HepG2 (cell line): ENCODE results near the gene MXRA7. TPM values are rescaled to one million over a fixed set of nuclear protein-coding genes. Genes with fewer than 3 reads are reported as not detected.

Experiments
- CREB3 ChIP-seq: sonication (generic); formaldehyde crosslinking; IDR thresholded peaks from 2 replicates; pipeline ENCODE4 v1.5.0; 2020; ENCODE audit warnings: missing genetic modification reagents
- DZIP1 ChIP-seq: sonication (generic); formaldehyde crosslinking; IDR thresholded peaks from 2 replicates; pipeline ENCODE4 v1.5.0; 2020; ENCODE audit warnings: mild to moderate bottlenecking, missing genetic modification reagents
- E2F5 ChIP-seq: sonication (generic); formaldehyde crosslinking; conservative IDR thresholded peaks from 2 replicates; pipeline ENCODE4 v1.4.0; 2020; ENCODE audit warnings: missing genetic modification reagents
- GPN1 ChIP-seq: sonication (generic); formaldehyde crosslinking; IDR thresholded peaks from 2 replicates; pipeline ENCODE4 v1.5.1; 2020; ENCODE audit warnings: missing genetic modification reagents, borderline replicate concordance
- HINFP ChIP-seq: sonication (generic); formaldehyde crosslinking; IDR thresholded peaks from 2 replicates; pipeline ENCODE4 v1.4.0; 2020; ENCODE audit warnings: low read depth, mild to moderate bottlenecking, missing genetic modification reagents
- IRF2 ChIP-seq: IDR thresholded peaks from 2 replicates; pipeline ENCODE4 v1.6.1; 2018; ENCODE audit warnings: missing genetic modification reagents, missing compliant biosample characterization
- KAT7 ChIP-seq: IDR thresholded peaks from 2 replicates; pipeline ENCODE4 v1.6.1; 2018; ENCODE audit warnings: borderline replicate concordance, missing compliant biosample characterization
- MAFK ChIP-seq, 2 experiments: IDR thresholded peaks in 1 of 2; conservative IDR thresholded peaks in 1 of 2; 2 replicates each; pipeline ENCODE4 v1.6.1; 2011; ENCODE audit warnings: improper control_type of control experiment in 2 of 2, low read length in 2 of 2
- MEIS2 ChIP-seq: sonication (generic); formaldehyde crosslinking; IDR thresholded peaks from 2 replicates; pipeline ENCODE4 v1.9.0; 2021; ENCODE audit warnings: mild to moderate bottlenecking, missing genetic modification reagents
- MYNN ChIP-seq: sonication (generic); formaldehyde crosslinking; IDR thresholded peaks from 2 replicates; pipeline ENCODE4 v1.4.0; 2020; ENCODE audit warnings: mild to moderate bottlenecking, low read depth, missing genetic modification reagents
- PBX3 ChIP-seq: sonication (generic); formaldehyde crosslinking; IDR thresholded peaks from 2 replicates; pipeline ENCODE4 v1.8.1; 2023; ENCODE audit warnings: missing genetic modification reagents, inconsistent platforms, borderline replicate concordance
- POLR2A ChIP-seq, 2 experiments: IDR thresholded peaks; 2 replicates each; pipeline ENCODE4 v1.6.1; 2011; ENCODE audit warnings: low read depth in 2 of 2, low read length in 2 of 2, mild to moderate bottlenecking in 1 of 2, moderate library complexity in 1 of 2; ENCODE audit not compliant: insufficient read depth in 1 of 2
- POLR2G ChIP-seq: fragments of 200-400 bp; formaldehyde crosslinking; IDR thresholded peaks from 2 replicates; pipeline ENCODE4 v1.6.1; 2018; ENCODE audit warnings: mild to moderate bottlenecking, low read depth, low read length, moderate library complexity
- RBFOX2 ChIP-seq: fragments of 200-400 bp; formaldehyde crosslinking; IDR thresholded peaks from 2 replicates; pipeline ENCODE4 v1.6.1; 2017; ENCODE audit warnings: low read depth, mild to moderate bottlenecking, low read length
- SNAPC5 ChIP-seq: sonication (generic); formaldehyde crosslinking; IDR thresholded peaks from 2 replicates; pipeline ENCODE4 v1.8.1; 2023; ENCODE audit warnings: mild to moderate bottlenecking, missing genetic modification reagents, borderline replicate concordance
- TCF7 ChIP-seq: sonication (generic); IDR thresholded peaks from 2 replicates; pipeline ENCODE4 v1.6.1; 2016; ENCODE audit warnings: antibody characterized with exemption, low read depth
- TOE1 ChIP-seq: sonication (generic); formaldehyde crosslinking; IDR thresholded peaks from 2 replicates; pipeline ENCODE4 v1.4.0; 2020; ENCODE audit warnings: mild to moderate bottlenecking, missing genetic modification reagents
- U2AF1 ChIP-seq: fragments of 200-400 bp; formaldehyde crosslinking; optimal IDR thresholded peaks from 2 replicates; pipeline ENCODE3; 2017; ENCODE audit warnings: mild to moderate bottlenecking, low read depth, low read length
- ZNF253 ChIP-seq: sonication (generic); formaldehyde crosslinking; IDR thresholded peaks from 2 replicates; pipeline ENCODE4 v1.8.0; 2022; ENCODE audit warnings: mild to moderate bottlenecking, missing genetic modification reagents, borderline replicate concordance
- ZNF607 ChIP-seq: sonication (generic); formaldehyde crosslinking; IDR thresholded peaks from 2 replicates; pipeline ENCODE4 v1.5.1; 2020; ENCODE audit warnings: missing genetic modification reagents, mild to moderate bottlenecking, borderline replicate concordance
- ZSCAN25 ChIP-seq: sonication (generic); formaldehyde crosslinking; IDR thresholded peaks from 2 replicates; pipeline ENCODE4 v1.8.0; 2022; ENCODE audit warnings: mild to moderate bottlenecking, missing genetic modification reagents
- polyA plus RNA-seq, 8 experiments: library from polyadenylated mRNA; depleted of rRNA in 3 of 8; stranded (reverse) in 7 of 8; unstranded in 1 of 8; fragments of >200 nt; fragmentation: Illumina TruSeq in 4 of 8; extraction: Trizol in 4 of 8; gene quantifications; 2 replicates each; pipeline versions ENCODE4 v1.2.1 to v1.2.3, GENCODE V29; 2011 to 2016; ENCODE audit warnings: low read depth in 4 of 8, missing spikeins in 1 of 8, mixed read lengths in 1 of 8; ENCODE audit not compliant: insufficient read depth in 1 of 8
- total RNA-seq, 5 experiments: library from RNA; depleted of rRNA; stranded (reverse); fragments of >200 nt; fragmentation: Illumina TruSeq; extraction: Trizol; gene quantifications; 2 replicates each; pipeline ENCODE4 v1.2.3, GENCODE V29; 2016; ENCODE audit warnings: low read depth in 1 of 5

MXRA7 gene
- total and polyA plus RNA-seq, 2 of the 13 experiments (the other 11 are each of a cell fraction or from before 2014, with no cell fraction given), result 44.8 to 112 TPM

GRCh38 chr17:76732734-76733617 is 22.2 kb upstream of the MXRA7 start (continued):
- TF ChIP-seq SNAPC5 (no peak), KAT7 (CRISPR knock-in tag) (no peak), RBFOX2 (peak; percentile 65), MAFK (conservative IDR thresholded peaks at IDR 0.05 in 1 of 2, IDR thresholded peaks at IDR 0.05 in 1 of 2; ENCODE audit: low read length in 2 of 2) (0 out of 4 replicates have a peak, but pooled peaks of 1 of the 2 experiments have one; percentile 21), HINFP (no peak), GPN1 (CRISPR knock-in tag) (no peak), POLR2A (IDR thresholded peaks at IDR 0.05; ENCODE audit: insufficient read depth in 1 of 2, low read depth in 2 of 2, low read length in 2 of 2) (peak; percentile 55 to 64; a peak in 2 of 4 replicates), MYNN (CRISPR knock-in tag) (no peak), E2F5 (CRISPR knock-in tag) (no peak), MEIS2 (no peak), TCF7 (no peak), PBX3 (CRISPR knock-in tag) (no peak), ZNF607 (CRISPR knock-in tag) (no peak), POLR2G (peak; percentile 72), IRF2 (CRISPR knock-in tag) (peak; percentile 51; the same call in 1 of the 2 replicates), U2AF1 (no peak), DZIP1 (CRISPR knock-in tag) (no peak), ZNF253 (CRISPR knock-in tag) (no peak), ZSCAN25 (CRISPR knock-in tag) (no peak), TOE1 (CRISPR knock-in tag) (no peak), CREB3 (CRISPR knock-in tag) (0 out of 2 replicates have a peak, but pooled peaks have one; percentile 9)
